ENCODE data around the gene AGFG1.
A peak's percentile ranks its signal among the peaks of the same experiment; 100 is the strongest.
"Not testable (repeated sequence)": the region's sequence is repeated elsewhere in the genome, so short reads cannot be mapped to it uniquely, and the experiment has no call there.

AGFG1 gene

GRCh38 chr2:227503433-227504406, 31.8 kb downstream of the AGFG1 start:
- no peak for DNase-seq

GRCh38 chr2:227504700-227505099, 32.7 kb downstream of the AGFG1 start:
- no peak for DNase-seq

- no peak for DNase-seq
Observed at GRCh38 chr2:227506456-227506855, 34.5 kb downstream of the AGFG1 start.

- no peak for DNase-seq
Observed at GRCh38 chr2:227507963-227508362, 36.0 kb downstream of the AGFG1 start.

GRCh38 chr2:227509076-227509475, 37.1 kb downstream of the AGFG1 start:
- no peak for DNase-seq

GRCh38 chr2:227509824-227510619, 38.1 kb downstream of the AGFG1 start:
- DNase-seq: no peak

GRCh38 chr2:227510620-227510958, 38.6 kb downstream of the AGFG1 start:
- DNase-seq: no peak

GRCh38 chr2:227511239-227511930, 39.4 kb downstream of the AGFG1 start:
- DNase-seq: no peak

- DNase-seq: no peak
Observed at GRCh38 chr2:227511955-227512354, 40.0 kb downstream of the AGFG1 start.

- DNase-seq: no peak
Observed at GRCh38 chr2:227513113-227513512, 41.2 kb downstream of the AGFG1 start.

- no peak for DNase-seq
Observed at GRCh38 chr2:227515742-227516141, 43.8 kb downstream of the AGFG1 start.

GRCh38 chr2:227517724-227518123, 45.8 kb downstream of the AGFG1 start:
- no peak for DNase-seq

- DNase-seq: not testable (repeated sequence)
Observed at GRCh38 chr2:227518278-227518865, 46.4 kb downstream of the AGFG1 start.

- DNase-seq: not testable (repeated sequence)
Observed at GRCh38 chr2:227521178-227521577, 49.2 kb downstream of the AGFG1 start.

- no peak for DNase-seq
Observed at GRCh38 chr2:227524665-227525064, 52.7 kb downstream of the AGFG1 start.

GRCh38 chr2:227527351-227527750, 55.4 kb downstream of the AGFG1 start:
- no peak for DNase-seq

GRCh38 chr2:227528803-227529202, 56.8 kb downstream of the AGFG1 start:
- DNase-seq: no peak

- no peak for DNase-seq
Observed at GRCh38 chr2:227529871-227530270, 57.9 kb downstream of the AGFG1 start.

GRCh38 chr2:227534714-227535113, 62.8 kb downstream of the AGFG1 start:
- DNase-seq: no peak

GRCh38 chr2:227536445-227536844, 64.5 kb downstream of the AGFG1 start:
- no peak for DNase-seq

- DNase-seq: no peak
Observed at GRCh38 chr2:227539465-227539956, 67.6 kb downstream of the AGFG1 start.

GRCh38 chr2:227540352-227540751, 68.4 kb downstream of the AGFG1 start:
- DNase-seq: not testable (repeated sequence)

GRCh38 chr2:227545990-227546389, 74.0 kb downstream of the AGFG1 start:
- peak in 1 of 2 experiments; percentile 6 for DNase-seq
